Cardiac fibroblast (primary cell): ENCODE data around the gene DNM2.
A peak's percentile ranks its signal among the peaks of the same experiment; 100 is the strongest.

Experiments
- DNase-seq, 2 donors: peaks; one replicate each; pipeline versions ENCODE4 v3.0.0 to v3.0.0-alpha.2; 2010; ENCODE audit warnings: low read depth in 2 of 2
- H3K4me3 ChIP-seq, 2 donors: replicated peaks in 1 of 2; 1 replicate in 1 of 2; 2 replicates in 1 of 2; pipeline ENCODE4 v1.5.1; 2011; ENCODE audit warnings: low read depth in 2 of 2, low read length in 2 of 2, mild to moderate bottlenecking in 2 of 2, moderate library complexity in 1 of 2
- CTCF ChIP-seq: IDR thresholded peaks from one replicate; pipeline ENCODE4 v1.5.1; 2011; ENCODE audit warnings: low read depth, mild to moderate bottlenecking, low read length, inconsistent platforms

The DNM2 gene

GRCh38 chr19:10796653-10797052 lies 78.8 kb downstream of the DNM2 start:
- DNase-seq: no peak
- no peak overlapping the region for H3K4me3 ChIP-seq
- TF ChIP-seq CTCF: no peak

- DNase-seq: no peak
- TF ChIP-seq CTCF: no peak
- no peak overlapping the region for H3K4me3 ChIP-seq
These were observed 79.2 kb downstream of the DNM2 start for GRCh38 chr19:10797078-10797477.

- no peak overlapping the region for H3K4me3 ChIP-seq
- TF ChIP-seq CTCF: no peak
- DNase-seq: peak; percentile 15 to 42
These were observed 79.8 kb downstream of the DNM2 start for GRCh38 chr19:10797541-10798256.

GRCh38 chr19:10800488-10800887 lies 82.6 kb downstream of the DNM2 start:
- DNase-seq: peak in 1 of 2 donors; percentile 58
- TF ChIP-seq CTCF: no peak
- H3K4me3 ChIP-seq: no peak overlapping the region

GRCh38 chr19:10802479-10802878 lies 84.6 kb downstream of the DNM2 start:
- no peak for TF ChIP-seq CTCF
- no peak for DNase-seq
- H3K4me3 ChIP-seq: no peak overlapping the region

- TF ChIP-seq CTCF: no peak
- no peak overlapping the region for H3K4me3 ChIP-seq
- no peak for DNase-seq
These were observed 85.4 kb downstream of the DNM2 start for GRCh38 chr19:10803252-10803651.
